Measurements from ENCODE around the gene DLGAP1. TPM values are rescaled to one million over a fixed set of nuclear protein-coding genes. Genes with fewer than 3 reads are reported as not detected.

DLGAP1 gene
- total and polyA plus RNA-seq, 2 of the 13 experiments (the other 11 are each of a cell fraction or from before 2014, with no cell fraction given), result 0.01 TPM; not detected in 1

- CTCF ChIA-PET (ENCODE audit: low intra/inter-chr PET ratio, low total read pairs), result no interaction called here
- no peaks in the 10 kb centered on the region for H3K27me3 ChIP-seq (ENCODE audit: control insufficient read depth in 1 of 2, insufficient read depth in 2 of 2, low read length in 2 of 2)
- in situ Hi-C loops (cut with HindIII; ENCODE audit: extremely low pct_ligation_motif_present, low pct_unique_long_range_greater_than_20kb), result no loop called here
These were observed 612.3 kb downstream of the DLGAP1 start for GRCh38 chr18:3842844-3843243.

More at GRCh38 chr18:3842844-3843243, 612.3 kb downstream of the DLGAP1 start:
- Histone ChIP-seq H3K4me1 (ENCODE audit: insufficient read depth, low read length) (no peaks in the 10 kb centered on the region), H3K4me3 (replicated peaks in 1 of 3; ENCODE audit: insufficient read depth in 1 of 3, low read depth in 2 of 3, low read length in 3 of 3) (no peak overlapping the region), H4K20me1 (ENCODE audit: insufficient read depth, low read length) (no peaks in the 10 kb centered on the region), H3K27ac (ENCODE audit: extremely low read length, insufficient read depth, low read length) (no peak overlapping the region), H2AFZ (ENCODE audit: low read length) (no peak overlapping the region), H3K36me3 (replicated peaks in 1 of 2; ENCODE audit: control insufficient read depth in 1 of 2, insufficient read depth in 2 of 2, low read length in 2 of 2) (no peaks in the 10 kb centered on the region), H3K9ac (ENCODE audit: insufficient read depth, low read depth, low read length) (no peak overlapping the region), H3K9me3 (ENCODE audit: low read length) (no peaks in the 10 kb centered on the region), H3K79me2 (ENCODE audit: insufficient read depth, low read length) (no peaks in the 10 kb centered on the region), H3K4me2 (ENCODE audit: low read depth, low read length) (no peak overlapping the region)
- WGBS (ENCODE audit: low lambda C conversion rate), result 0% methylated on average over 2 of the region's 2 CpGs
- no TSS peak for BruUV-seq (replicated peaks)
- ATAC-seq, result no peak
- intact Hi-C loops (cut with micrococcal nuclease; ENCODE audit: unreplicated experiment), result no loop called here
- no peak for FAIRE-seq
- POLR2A ChIA-PET, result no interaction called here
- no peak for DNase-seq (ENCODE audit: low spot score)
- no peak for TF ChIP-seq ZNF468 (CRISPR knock-in tag; IDR thresholded peaks at IDR 0.05)
- no peak for TF ChIP-seq GATA4 (IDR thresholded peaks at IDR 0.05; ENCODE audit: borderline replicate concordance, low read depth)
- TF ChIP-seq ZNF230 (CRISPR knock-in tag; IDR thresholded peaks at IDR 0.05), result no peak
- TF ChIP-seq ZNF598 (CRISPR knock-in tag; IDR thresholded peaks at IDR 0.05; ENCODE audit: borderline replicate concordance), result no peak
- no peak for TF ChIP-seq CSRNP2 (CRISPR knock-in tag; conservative IDR thresholded peaks at IDR 0.05; ENCODE audit: low read depth)
- TF ChIP-seq FIP1L1 (IDR thresholded peaks at IDR 0.05; ENCODE audit: borderline replicate concordance, insufficient read depth, low read depth, low read length), result no peak
- TF ChIP-seq CENPX (CRISPR knock-in tag; IDR thresholded peaks at IDR 0.05), result no peak
- no peak for TF ChIP-seq SALL2 (CRISPR knock-in tag; IDR thresholded peaks at IDR 0.05)
- no peak for TF ChIP-seq ZNF777 (CRISPR knock-in tag; IDR thresholded peaks at IDR 0.05)
- TF ChIP-seq BRD4 (CRISPR knock-in tag; IDR thresholded peaks at IDR 0.05), result no peak
- TF ChIP-seq ZNF781 (CRISPR knock-in tag; IDR thresholded peaks at IDR 0.05; ENCODE audit: borderline replicate concordance, not compliant biosample characterization), result no peak
- TF ChIP-seq MED8 (CRISPR knock-in tag; IDR thresholded peaks at IDR 0.05; ENCODE audit: insufficient replicate concordance), result no peak
- TF ChIP-seq KMT2A (CRISPR knock-in tag; IDR thresholded peaks at IDR 0.05), result no peak
- TF ChIP-seq TP53 (CRISPR knock-in tag; conservative IDR thresholded peaks at IDR 0.05), result no peak
- TF ChIP-seq ZSCAN31 (CRISPR knock-in tag; IDR thresholded peaks at IDR 0.05; ENCODE audit: low read depth), result no peak
- TF ChIP-seq FOXO1 (CRISPR knock-in tag; IDR thresholded peaks at IDR 0.05), result no peak
- no peak for TF ChIP-seq HNRNPL (IDR thresholded peaks at IDR 0.05; ENCODE audit: low read depth, low read length)
- TF ChIP-seq CREM (IDR thresholded peaks at IDR 0.05), result no peak
- TF ChIP-seq CREM (CRISPR knock-in tag; IDR thresholded peaks at IDR 0.05), result no peak
- TF ChIP-seq ARNT2 (CRISPR knock-in tag; IDR thresholded peaks at IDR 0.05; ENCODE audit: low read depth), result no peak
- TF ChIP-seq TFDP2 (CRISPR knock-in tag; IDR thresholded peaks at IDR 0.05), result no peak

Measured in HepG2 (cell line).